Fibroblast of gingiva (primary cell): ENCODE data around the gene PAX3.
"Not testable (repeated sequence)": the region's sequence is repeated elsewhere in the genome, so short reads cannot be mapped to it uniquely, and the experiment has no call there.

Source experiments
- DNase-seq: peaks from one replicate; pipeline ENCODE4 v3.0.0-alpha.2; 2011; ENCODE audit warnings: low read depth

PAX3 gene

DNA sequence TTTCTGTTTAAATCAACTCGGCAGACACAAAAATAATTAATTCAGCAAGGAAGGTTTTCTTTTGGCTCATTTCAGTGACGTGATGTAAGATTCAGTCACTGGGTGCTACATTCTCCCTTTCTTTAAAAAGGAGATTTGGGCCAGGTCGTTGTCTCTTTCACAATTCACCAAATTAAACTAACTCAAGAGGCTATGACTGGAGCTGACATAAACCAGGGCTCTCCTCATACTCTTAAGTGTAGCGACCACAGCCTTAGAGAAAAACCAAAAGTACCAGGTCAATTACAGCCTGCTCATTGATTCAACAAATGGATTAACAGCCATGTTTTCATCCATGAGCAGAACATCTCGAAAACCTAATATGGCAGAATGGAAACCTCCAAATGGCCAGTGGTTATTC, 85.7 kb downstream of the PAX3 start:
- no peak for DNase-seq

- DNase-seq: no peak
Observed at GRCh38 chr2:222212571-222212970, 86.2 kb downstream of the PAX3 start.

- no peak for DNase-seq
Observed at GRCh38 chr2:222208010-222208690, 90.6 kb downstream of the PAX3 start.

DNA sequence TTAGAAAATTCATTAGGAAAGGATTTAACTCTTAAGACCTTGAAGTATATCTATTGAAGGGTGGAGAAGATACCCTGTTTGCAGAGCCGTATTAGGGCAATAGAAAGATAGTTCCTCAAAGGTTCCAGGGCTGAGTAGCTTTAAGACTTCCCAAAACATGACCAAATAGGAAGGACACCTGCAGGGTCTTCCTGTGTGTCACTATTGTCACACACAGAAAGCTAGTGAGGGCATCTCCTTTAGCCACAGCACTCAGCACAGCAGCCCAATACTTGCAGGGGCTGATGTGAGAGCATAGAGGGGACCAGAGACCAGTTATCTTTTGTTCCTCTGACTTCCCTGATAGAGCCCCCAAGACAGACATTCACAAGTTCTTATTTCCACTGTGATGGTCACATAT, 93.7 kb downstream of the PAX3 start:
- DNase-seq: no peak

DNA sequence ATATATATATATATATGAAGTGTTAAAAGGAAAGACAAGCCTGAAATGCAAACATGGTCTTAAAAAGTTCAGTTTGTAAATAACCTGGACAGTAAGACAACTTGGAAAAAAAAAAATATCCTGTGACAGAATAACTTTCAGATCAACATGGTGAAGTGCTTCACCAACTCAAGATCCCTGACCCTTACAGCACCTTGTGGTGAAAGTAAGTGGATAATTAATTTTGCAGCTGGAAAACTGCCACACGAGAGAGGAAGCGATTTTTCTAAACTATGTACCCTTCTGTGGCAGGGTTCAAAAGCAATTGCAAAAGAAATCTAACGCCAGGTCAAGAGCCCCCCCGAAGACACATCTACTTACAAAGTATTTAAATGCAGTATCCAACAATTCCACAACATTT, 95.8 kb downstream of the PAX3 start:
- no peak for DNase-seq

DNA sequence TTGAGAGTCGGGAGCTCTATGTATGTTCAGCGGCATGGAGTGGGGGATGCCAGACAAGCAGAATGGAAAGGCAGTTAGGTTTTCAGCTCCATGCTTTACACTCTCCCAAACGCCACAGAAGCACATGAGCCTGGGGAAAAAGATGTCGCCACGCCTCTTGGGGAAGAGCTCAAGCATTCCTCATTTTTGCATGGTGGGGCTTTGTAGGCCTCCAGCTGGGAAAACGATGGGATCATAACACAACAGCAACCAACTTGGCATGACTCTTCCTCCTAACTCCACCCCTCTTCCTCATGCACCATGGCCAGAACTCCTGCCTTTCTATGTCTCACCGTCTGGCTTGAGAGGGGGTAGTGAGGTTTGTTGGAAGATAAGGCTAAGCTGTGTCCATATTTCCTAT, 102.6 kb downstream of the PAX3 start:
- DNase-seq: no peak

GRCh38 chr2:222194669-222195068, 104.1 kb downstream of the PAX3 start:
- no peak for DNase-seq

DNA sequence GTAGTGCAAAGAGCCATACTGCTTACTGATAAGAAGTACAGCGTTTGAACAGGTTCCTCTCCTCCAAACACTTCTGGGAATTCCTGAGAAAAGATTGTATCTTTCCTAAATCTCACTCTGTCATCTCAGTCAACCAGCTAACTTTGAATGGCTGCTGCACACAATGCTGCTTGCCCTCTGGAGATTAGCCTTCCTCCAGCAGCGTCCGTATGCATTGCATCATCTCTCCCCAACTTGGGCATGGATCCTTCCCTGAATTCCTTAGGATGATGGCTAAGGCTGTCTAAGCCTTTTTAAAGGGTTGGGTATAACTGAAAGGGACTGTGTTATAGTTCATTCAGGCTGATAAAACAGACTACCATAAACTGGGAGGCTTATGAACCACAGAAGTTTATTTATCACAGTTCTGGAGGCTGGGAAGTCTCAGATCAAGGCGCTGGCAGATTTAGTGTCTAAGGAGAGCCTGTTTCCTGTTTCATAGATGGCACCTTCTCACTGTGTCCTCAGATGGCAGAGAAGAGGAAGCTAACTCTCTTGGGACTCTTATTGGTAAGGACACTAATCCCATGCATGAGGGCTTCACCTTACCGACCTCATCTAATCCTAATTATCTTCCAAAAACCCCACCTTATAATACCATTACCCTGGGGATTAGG, 105.3 kb downstream of the PAX3 start:
- no peak for DNase-seq

DNA sequence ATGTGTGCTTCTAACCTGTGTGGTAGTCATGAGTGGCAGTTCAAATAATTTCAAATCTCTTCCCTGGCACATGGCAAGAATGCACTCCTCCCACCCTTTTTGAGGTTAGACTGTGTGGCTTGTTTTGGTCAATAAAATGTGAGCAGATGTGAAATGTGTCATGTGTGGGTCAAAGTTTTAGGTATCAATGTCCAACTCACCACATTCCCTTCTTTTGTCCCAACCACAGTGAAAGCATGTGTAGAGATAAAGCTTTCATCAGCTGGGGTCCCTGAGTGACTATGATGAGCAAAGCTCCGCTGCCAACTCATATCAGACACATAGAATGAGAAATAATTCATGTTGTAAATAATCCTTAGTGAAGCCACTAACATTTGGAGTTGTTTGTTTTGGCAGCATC, 118.2 kb downstream of the PAX3 start:
- no peak for DNase-seq

- DNase-seq: no peak
Observed at GRCh38 chr2:222179592-222179991, 119.2 kb downstream of the PAX3 start.

DNA sequence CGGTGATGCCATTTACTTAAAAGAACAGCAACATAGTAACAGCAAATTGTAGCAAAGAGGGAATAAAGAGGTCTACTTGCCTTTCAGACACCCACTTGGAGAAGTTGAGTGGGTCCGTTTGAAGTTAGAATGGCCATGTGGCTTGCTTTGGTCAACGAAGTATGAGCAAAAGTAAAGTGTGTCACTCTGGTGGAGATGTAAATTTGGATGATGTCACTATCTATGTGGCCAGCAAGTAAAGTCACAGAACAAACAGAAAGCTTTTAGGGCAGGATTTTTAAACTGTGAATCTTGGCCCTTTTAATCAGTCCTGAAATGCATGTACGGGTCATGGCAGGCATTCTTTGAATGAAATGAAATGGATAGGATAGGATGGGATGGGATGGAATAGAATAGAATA, 120.3 kb downstream of the PAX3 start:
- no peak for DNase-seq

- DNase-seq: no peak
Observed at GRCh38 chr2:222176890-222177289, 121.9 kb downstream of the PAX3 start.

GRCh38 chr2:222174450-222174849, 124.3 kb downstream of the PAX3 start:
- DNase-seq: no peak

DNA sequence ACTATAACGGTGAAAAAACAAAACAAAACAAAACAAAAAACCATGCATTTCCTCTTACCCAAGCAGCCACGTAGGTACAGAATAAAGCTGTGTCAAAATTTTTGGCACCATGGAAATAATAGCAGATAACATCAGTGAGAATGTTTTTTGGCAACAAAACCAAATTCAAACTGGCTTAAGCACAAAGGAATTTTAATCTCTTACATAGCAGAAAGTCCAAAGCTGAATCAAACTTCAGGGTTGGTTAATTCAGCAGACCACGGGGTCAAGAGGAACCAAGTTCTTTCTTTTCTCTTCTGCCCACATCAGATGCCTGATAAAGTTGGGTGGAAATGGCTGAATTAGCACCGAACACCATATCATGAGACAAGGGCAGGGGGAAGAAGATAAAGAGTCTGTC, 129.5 kb downstream of the PAX3 start:
- DNase-seq: no peak

- no peak for DNase-seq
Observed at GRCh38 chr2:222167762-222168161, 131.0 kb downstream of the PAX3 start.

DNA sequence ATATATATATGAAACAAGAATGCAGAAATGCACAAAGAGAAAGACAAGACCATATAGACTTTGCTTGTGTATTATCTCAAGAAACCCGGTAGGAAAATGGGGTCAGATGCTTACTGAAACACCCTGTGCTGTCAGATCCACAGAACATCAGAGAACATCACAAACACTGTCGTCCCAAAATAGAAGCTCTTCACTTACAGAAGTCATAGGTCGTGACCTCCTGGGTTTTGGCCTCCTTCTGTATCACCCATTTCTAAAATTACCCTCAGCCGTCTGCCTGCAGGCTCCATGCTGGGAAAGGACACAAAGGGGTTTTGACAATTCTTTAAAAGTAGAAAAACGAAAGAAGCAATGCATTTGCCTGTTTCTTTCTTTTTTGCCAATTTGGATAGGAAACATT, 137.9 kb downstream of the PAX3 start:
- DNase-seq: no peak

DNA sequence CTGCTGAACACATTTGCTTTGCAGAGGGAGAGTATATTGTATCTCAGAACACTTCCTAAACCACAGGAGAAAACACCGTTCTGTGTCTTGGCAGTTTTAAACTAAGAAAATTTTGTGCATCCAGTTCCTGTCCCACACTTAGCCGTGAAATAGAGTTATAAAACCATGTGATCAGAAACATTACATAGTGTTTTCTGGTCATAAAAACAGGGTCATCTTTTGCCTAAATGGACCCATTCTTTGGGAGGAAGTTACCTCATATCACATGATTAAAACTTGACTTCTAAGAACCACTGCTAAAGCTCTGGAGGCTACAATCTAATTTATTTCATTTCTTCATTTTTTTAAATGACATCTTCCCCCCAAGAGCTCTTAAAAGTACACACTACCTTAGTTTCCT, 138.7 kb downstream of the PAX3 start:
- DNase-seq: no peak

DNA sequence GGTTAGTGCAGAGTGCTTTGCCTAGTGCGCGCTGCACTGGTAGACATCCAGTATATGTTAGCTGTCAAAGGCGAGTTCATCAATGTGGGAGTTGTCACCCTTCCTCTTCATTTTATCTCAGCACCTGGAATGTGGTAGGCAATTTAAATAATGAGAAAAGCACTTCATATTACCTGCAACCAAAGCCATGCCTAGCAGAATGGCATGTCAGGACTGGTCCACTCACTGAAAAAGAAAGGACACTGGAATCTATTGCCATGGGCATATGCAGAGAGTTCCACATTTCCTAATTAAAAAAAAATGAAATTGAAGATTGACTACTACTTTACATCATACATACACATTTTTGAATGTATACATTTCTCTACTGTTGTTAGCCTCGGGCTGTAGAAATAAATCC, 139.6 kb downstream of the PAX3 start:
- DNase-seq: no peak

DNA sequence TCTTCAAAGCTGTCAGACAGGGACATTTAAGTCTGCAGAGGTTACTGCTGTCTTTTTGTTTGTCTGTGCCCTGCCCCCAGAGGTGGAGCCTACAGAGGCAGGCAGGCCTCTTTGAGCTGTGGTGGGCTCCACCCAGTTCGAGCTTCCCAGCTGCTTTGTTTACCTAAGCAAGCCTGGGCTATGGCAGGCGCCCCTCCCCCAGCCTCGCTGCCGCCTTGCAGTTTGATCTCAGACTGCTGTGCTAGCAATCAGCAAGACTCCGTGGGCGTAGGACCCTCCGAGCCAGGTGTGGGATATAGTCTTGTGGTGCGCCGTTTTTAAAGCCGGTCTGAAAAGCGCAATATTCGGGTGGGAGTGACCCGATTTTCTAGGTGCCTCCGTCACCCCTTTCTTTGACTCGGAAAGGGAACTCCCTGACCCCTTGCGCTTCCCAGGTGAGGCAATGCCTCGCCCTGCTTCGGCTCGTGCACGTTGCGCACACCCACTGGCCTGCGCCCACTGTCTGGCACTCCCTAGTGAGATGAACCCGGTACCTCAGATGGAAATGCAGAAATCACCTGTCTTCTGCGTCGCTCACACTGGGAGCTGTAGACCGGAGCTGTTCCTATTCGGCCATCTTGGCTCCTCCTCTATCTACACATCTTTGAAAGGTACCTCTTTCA, 143.7 kb downstream of the PAX3 start:
- not testable (repeated sequence) for DNase-seq
